Measurements from ENCODE around the gene ACTL8.
"Not testable (repeated sequence)": the region's sequence is repeated elsewhere in the genome, so short reads cannot be mapped to it uniquely, and the experiment has no call there.

The ACTL8 gene

DNA sequence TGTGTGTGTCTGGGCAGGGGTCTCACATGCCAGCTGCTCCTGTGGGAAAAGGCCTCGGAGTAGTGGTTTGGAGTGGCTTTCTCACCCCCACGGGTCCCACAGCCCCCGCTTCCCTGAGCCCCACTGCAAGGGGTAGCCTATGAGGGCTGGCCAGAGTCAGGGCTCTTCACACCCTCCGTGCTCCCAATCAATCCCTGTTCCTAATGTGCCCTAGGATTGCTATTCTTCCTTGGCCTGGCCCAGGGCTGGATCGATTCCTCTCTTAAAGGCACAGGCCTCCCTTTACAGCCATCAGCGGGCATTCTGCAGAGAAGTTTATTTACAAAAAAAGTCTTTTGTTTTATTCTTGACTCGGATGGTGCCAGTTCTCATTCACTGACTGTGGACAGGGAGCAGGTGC is 19.3 kb upstream of the ACTL8 start:
- no peak for DNase-seq (ENCODE audit: low spot score)

DNA sequence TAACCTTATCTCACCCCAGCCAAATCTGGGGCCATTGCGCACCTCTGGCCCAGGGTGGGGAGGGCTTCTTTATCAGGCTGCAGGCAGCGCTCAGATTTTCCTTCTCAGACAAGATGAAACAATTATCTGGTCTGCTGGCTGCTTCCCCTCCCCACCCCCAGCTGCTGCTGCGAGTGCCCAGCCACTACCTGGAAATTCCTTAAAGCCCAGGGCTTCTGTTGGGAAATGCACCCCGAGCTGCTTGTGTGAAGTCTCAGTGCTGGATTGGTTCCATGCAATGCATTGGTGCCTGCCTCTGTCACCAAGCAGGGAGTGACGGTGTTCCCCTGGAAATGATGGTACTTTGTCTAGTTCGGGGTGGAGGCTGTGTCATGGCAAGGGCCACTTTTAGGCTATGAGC is 18.5 kb upstream of the ACTL8 start:
- no peak for DNase-seq (ENCODE audit: low spot score)

DNA sequence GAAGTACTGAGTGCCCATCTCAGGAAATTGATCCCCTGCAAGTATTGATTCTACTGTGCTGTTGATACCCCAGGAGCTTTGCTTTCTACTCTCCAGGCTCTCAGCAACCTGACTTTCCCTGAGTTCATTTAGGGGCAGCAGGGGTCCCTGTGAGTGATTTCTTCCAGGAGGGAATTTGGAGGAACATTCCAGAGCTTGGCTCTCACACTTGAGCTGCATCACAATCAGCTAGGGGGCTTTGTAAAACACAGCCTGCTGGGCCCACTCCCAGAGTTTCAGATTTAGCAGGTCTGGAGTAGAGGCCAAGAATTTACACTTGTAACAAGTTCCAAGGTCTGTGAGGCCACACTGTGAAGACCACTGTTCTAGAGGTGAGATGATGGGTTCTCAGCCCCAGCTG is 16.1 kb upstream of the ACTL8 start:
- DNase-seq (ENCODE audit: low spot score), result no peak

DNA sequence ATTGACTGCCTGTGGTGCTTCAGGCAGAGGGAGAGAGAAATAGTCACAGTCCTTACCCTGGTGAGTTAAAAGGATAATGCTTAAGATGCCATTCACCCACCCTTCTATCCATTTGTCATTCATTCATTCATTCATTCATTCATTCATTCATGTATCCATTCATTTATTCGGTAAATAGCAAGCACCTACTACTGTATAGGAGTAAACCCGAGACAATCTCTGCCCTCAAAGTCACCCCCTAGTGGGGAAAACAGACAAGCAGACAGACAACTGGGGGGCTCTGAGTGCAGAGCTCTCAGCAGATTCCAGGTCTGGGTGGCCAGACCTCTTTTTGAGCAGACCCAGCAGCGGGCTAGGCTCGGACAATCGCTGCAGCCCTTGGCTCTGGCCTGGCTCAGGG is 14.1 kb upstream of the ACTL8 start:
- peak; percentile 31 for DNase-seq (ENCODE audit: low spot score)

DNA sequence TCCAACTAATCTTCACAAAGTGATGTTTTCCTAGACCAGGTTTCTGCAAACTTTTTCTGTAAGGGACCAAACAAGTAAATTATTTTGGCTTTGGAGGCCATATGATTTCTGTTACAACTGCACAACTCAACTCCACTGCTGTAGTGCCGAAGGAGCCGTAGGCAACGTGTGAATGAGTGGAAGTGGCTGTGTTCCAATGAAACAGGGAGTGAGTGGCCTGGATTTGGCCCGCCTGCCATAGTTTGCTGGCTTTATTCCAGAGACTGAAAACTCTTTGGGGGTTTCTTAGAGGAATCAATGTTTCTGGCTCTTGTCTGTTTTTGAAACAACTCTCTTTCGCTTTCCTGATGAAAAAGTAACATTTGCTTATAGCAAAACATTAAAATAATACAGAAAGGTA is 12.6 kb upstream of the ACTL8 start:
- DNase-seq (ENCODE audit: low spot score), result no peak

DNA sequence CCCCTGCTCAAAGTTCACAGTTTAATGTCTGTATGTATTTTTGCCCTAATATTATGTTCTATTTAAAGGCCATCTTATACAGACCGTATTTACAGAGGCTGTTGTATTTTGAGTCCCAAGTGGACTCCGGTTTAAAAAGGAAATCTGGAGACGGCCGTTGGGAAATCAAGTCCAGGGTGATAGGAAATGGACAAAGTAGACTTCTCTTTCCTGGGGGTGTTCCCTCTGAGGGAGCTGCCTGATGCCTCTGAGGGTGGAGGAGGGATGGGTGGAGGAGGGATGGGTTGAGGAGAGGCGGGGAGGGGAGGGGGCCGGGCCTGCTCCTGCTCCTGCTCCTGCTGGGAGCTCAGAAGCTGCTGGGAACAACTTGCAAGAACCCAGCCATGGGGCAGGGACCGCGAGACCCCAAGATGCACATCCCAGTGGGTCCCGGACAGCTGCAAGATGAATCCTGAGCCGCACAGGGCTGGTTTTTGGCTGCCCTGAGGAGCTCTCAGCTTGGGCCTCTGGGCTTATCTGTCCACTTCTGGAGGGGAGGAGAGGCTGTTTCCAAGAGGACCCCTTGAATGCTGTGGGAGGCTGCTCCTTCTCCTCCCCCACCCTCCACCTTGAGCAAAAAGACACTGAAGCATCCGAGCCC is 12.0 kb upstream of the ACTL8 start:
- no peak for DNase-seq (ENCODE audit: low spot score)

DNA sequence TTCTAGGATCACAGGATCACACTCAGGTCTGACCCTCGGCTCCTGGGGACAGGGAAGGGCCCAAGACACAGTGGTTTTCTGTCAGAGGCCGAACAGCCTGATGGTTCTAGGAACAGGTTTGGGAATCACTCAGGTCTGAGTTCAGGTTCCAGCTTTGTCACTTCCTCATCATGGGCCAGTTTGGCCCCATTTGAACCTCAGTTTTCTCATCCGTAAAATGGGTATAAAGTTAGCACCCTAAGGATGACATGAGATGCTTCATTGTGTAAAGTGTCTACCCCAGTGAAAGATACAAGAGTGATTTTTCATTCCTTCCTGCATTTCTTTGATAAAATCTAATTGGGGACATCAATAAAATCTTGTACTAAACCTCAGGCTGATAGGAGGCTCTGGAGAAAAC is 11.2 kb upstream of the ACTL8 start:
- no peak for DNase-seq (ENCODE audit: low spot score)

DNA sequence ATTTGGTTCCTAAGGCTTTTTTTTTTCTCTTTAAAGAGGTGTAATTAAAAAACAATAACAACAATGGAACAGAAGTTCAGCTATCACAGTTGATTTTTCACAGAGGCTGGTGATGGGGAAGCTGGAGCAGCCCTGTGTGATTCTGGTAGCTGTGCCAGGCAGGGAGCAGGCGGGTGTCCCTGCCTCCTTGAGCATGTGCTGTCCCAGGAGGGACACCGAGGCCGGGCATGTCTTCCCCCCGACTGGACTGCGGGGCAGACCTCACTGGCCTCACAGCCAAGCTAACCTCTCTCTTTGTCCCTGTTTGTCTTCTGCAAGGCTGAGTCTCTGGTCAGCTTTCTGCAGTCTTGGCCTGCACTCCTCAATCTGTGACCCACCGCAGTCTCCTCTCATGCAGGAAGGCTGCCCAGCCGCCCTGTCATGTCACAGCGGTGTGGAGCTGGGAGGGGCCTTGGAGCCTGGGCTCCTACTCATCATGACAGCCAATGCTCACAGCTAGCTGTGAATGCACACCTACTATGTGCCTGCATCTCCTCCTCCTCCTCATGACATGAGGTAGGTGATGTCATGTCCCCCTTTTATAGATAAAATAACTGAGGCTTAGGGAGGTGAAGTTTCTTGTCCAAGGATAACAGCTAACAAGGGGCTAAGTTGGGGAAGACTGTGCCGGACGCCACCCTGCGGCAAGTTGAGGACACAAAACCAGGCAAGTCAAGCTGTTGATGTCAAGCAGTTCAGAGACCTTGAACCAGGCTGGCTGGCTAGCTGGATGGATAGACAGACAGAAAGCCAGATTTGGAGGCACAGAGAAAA is 10.3 kb upstream of the ACTL8 start:
- no peak for DNase-seq (ENCODE audit: low spot score)

DNA sequence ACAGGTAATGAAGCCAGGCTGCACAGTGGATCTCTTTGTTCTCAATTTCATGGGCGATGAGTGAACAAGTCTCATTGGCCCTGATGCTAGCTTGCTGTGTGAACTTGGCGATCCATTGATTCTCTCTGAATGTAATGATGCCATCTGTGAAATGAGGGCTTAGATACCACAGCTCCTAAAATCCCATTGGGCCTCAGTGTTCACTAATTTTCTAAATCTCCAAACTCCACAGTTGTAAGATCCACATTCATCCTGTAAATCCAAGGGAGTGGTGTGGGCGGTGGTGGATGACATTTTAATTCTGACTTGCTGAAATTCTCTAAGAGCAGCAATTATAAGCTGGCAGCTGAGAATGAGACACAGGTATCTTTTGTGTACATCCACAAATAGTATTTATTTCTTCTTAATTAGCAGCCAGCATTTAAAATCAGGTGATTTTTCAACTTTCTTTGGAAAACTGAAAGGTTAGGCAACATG is 9.6 kb upstream of the ACTL8 start:
- no peak for DNase-seq (ENCODE audit: low spot score)

DNA sequence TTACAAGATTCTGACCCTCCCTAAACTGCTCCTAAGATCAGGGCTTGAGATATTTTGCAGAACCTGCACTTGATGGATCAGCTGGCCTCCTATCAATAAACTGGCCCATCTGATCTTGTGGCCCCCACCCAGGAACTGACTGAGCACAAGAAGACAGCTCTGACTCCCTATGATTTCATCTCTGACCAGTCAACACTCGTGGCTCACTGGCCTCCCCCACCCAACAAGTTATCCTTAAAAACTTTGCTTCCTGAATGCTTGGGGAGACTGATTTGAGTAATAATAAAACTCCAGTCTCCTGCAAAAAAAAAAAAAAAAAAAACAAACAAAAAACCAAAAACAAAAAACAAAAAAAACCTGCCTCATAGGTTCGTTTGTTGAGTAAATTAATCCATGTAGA is 8.9 kb upstream of the ACTL8 start:
- DNase-seq (ENCODE audit: low spot score), result not testable (repeated sequence)

DNA sequence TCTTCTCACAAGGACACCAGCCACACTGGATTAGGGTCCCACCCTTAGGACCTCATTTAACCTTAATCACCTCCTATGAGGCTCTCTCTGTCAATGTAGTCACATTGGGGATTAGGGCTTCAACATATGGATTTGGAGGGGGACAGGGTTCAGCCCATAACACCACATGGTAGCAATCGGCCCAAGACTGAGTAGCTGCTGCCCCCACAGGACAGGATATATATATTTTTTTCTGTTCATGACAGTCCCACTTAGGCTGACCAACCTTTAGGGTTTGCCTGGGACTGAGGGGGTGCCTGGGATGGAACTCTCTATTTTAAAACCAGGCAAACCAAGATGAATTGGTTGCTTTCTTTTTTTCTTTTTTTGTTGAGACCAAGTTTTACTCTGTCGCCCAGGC is 8.2 kb upstream of the ACTL8 start:
- DNase-seq (ENCODE audit: low spot score), result no peak

DNA sequence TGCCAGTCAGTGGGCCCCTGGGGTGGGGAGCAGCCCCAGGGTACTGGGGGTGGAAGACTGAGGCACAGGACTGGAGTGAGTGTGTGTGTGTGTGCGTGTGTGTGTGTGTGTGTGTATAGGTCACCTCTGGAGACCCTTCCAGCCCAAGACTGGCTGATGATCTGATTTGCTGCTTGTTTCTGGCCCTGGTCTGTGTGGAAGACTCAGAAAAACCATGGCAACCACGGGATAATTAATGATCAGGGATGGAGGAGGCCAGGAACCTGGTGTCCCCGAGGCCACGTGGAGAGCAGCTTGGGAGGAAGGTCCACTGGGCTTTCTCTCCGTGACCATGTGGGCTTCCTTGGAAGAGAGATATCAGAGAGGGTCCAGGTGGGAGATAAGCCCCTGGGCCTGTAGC is 4.8 kb upstream of the ACTL8 start:
- DNase-seq (ENCODE audit: low spot score), result no peak

DNA sequence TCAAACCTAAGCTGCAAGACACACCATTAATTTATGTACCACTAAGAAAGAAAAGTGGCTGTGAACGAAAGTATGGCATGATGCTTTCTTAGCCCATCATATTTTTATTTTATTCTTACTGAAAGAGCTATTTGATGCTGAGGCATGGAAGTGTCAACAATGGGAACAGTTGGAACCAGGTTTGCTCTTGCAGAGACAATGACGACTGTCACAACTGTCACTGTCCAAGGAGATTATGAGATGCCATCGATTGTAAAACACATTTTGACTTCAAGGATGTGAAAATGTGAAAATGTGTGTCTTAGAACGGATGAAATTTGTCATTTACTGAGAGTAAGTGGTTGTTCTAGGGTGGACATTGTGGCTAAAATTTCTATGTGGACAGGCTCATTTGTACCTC is 2.8 kb upstream of the ACTL8 start:
- DNase-seq (ENCODE audit: low spot score), result no peak

DNA sequence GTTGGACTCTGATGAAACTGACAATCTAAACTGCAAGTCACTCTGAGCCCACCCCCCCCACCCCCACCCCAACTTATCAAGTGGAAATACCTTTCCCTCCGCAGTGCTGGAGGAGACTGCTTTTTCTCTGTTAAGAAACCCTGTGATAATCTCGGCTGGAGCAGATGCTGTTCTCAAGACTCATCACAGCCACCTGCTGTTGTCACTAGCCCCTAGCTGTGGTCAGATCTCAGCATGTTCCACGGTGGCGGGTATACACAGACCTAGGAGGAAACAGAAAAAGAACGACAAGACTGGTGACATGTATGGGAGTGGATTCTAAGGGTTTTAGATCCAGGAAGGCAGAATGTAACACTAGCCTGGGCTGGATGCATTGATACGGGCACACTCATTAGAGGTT is 2.3 kb downstream of the ACTL8 start:
- no peak for DNase-seq (ENCODE audit: low spot score)

DNA sequence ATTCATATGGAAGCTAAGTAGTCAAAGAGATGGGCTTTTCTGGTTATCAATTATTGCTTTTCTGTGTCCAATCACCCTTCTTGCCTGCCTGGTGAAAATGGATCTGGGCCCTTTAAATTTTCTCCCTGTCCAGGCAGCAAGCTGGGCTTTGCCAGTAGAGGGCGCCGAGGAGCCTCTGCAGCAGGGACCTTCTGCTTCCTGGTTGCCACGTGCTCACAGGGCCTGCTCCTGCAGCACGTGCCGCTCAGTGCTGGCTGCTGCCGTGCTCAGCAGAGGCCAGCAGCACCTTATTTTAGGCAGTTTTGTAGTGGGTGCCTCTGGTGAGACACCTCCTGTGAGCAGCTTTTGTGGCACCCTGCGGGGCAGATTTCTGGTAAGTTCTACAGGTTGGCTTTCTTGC is 4.0 kb downstream of the ACTL8 start:
- peak; percentile 82 for DNase-seq (ENCODE audit: low spot score)

DNA sequence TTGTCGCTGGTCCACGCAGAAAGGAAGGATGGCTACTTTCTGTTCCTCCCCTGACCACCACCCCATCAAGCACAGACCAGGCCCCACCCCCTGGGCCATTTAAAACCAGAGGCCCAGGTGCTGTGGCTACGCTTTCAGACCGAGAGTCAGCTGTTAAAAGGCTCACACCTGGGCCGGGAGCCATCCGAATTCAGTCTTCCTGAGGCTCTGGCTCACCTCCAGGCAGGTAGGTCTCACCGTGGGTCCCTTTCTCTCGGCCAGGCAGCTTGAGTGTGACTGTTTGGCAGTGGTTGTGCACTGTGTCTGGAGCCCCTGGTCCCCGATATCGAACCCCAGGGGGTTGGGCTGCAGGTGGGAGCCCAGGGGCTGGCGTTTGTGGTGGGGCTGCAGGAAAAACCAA is 7.2 kb downstream of the ACTL8 start:
- DNase-seq (ENCODE audit: low spot score), result no peak

DNA sequence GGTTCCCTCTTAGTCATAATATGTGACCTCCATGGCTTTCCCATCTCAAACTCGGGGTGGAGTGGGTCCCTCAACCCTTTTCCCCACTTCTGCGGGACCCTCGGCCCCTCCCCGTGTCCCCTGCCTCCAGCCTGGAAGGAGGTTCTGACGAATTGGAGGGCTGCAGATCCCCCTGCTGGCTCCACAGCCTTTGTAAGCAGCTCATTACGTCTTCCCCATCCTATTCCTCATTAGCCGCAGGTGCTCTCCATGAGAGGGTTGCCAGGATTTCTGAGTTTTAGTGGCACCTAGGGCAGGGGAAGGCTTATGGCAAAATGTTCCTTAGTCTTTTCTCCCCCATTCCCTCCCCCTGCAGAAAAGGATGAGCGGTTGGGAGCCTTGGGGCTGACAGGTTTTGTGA is 8.3 kb downstream of the ACTL8 start:
- DNase-seq (ENCODE audit: low spot score), result no peak

DNA sequence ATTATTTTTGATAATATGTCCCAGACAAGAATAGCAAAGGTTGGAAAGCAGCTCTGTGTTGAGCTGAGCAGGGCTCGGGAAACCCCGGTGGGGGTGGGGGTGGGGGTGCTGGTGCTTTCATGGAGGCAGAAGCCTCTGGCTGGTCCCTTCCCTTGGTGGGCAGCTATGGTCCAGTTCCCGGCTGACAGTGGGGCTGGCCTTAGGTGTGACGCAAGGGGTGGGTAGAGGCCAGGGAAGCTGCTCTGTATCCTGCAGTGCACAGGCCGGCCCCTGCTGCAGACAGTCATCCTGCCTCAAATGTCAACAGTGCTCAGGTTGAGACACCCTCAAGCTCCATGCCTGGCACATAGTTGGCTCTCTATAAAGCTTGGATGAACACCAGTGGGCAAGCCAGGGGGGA is 8.9 kb downstream of the ACTL8 start:
- DNase-seq (ENCODE audit: low spot score), result no peak

DNA sequence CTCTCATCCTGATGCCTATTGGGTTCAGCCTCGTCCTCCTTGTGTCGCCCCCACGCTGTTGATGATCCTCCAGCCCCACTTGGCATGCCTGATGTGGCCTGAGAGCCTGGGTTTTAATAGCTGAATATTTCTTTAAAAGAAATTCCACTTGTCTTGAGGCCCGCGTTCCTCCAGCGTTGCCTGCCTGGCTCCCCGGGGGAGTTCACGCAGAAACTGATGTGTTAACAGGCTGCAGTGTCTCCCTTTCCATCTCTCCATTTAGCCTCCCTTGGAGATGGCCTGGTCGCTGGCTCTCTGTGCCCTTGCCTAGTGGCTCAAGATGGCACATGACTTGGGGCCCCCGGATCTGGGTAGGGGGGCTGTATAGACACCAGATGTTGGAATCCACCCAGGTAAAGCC is 9.5 kb downstream of the ACTL8 start:
- DNase-seq (ENCODE audit: low spot score), result no peak

DNA sequence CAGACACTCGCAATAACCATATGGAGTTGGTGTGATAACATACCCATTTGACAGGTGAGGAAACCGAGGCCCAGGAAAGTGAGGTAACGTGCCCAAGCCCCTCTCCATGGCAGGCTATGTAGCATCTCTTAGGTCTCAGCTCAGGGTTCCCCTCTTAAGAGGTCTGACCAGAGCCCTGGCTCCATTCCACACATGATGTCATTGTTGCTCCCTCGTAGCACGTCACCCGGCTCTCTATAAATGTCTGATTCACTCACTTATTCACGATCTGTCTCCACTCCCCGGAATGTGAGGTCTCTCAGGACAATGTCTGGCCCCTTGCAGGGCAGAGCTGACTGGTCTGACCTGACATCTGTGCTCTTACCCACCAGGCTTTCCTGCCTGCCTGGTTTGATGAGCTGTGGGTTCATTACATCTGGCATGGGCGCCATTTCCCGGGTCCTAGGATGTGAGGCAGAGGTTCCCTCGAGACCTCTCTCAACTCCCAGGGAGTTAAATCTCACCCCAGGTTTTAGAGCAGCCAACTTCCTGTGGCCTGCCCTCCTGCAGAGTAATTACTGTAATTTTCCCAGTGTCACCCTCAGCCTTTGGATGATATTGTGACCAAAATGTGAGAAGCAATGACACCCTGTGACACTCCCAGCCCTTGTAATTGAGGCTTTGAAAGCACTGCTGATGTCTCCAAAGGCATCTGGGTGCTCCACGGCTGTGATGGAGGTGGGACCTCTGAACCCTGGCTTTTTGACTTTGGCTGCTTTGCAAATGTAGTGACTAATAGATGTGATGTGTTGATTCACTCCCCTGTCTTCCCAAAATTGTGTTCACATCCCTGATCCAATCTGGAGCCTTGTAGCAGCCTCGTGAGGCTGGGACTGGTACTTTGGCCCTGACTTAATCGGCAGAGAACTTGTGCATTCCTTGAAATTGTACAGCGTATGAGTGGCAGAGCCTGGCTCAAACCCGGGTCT is 10.6 kb downstream of the ACTL8 start:
- DNase-seq (ENCODE audit: low spot score), result no peak

DNA sequence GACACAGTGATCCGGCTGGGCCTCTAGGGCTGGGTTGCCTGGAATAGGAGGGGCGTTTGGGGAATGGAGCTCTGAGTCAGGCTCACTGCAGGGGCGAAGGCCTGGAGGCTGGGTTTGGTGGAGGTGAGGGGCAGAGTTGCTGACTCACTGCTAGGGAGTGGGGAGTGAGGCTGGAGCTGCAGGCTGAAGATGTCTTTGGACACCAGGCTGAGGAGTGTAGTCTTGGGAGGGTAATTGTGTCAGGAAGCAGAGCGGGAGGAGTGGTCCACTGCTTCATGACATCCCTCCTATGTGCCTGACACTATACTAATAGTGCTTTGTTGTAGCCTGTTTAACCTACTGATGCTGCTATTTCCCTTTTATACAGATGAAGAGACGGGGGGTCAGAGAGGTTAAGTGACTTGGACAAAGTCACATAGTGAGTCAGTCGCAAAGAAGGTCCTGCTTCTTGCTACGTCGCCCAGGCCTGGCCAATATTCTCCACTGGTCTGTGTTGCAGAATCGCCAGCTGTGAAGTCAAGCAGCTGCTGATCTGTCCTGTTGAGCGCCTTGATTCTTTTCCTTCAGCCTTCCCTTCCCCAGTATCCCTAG is 13.6 kb downstream of the ACTL8 start:
- no peak for DNase-seq (ENCODE audit: low spot score)

DNA sequence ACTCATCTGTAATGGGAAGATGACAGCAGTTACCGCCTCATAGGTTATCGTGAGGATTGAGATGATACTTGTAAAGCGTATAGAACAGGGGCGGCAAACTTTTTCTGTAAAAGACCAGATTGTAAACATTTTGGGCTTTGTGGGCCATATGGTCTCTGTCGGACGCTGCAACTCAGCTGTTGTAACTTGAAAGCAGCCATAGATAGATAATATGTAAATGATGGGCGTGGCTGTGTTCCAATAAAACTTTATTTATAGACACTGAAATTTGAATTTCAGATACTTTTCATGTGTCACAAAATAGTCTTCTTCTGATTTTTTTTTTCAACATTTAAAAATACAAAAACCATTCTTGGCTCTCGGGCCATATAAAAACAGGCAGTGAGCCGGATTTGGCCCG is 15.8 kb downstream of the ACTL8 start:
- DNase-seq (ENCODE audit: low spot score), result no peak

Data from NAMALWA (cell line).